Activated naive CD8-positive, alpha-beta T cell (primary cell): ENCODE data around the gene PCSK7.
"Not testable (repeated sequence)": the region's sequence is repeated elsewhere in the genome, so short reads cannot be mapped to it uniquely, and the experiment has no call there.

Experiments
- H3K27ac Mint-ChIP-seq: one replicate; pipeline ENCODE4 v1.8.0; 2021; ENCODE audit warnings: mixed read lengths
- H3K27me3 Mint-ChIP-seq: one replicate; pipeline ENCODE4 v1.8.0; 2021; ENCODE audit warnings: mixed read lengths
- H3K36me3 Mint-ChIP-seq: one replicate; pipeline ENCODE4 v1.8.0; 2021; ENCODE audit warnings: mixed read lengths
- H3K4me1 Mint-ChIP-seq: one replicate; pipeline ENCODE4 v1.8.0; 2021; ENCODE audit warnings: low read depth, mixed read lengths
- H3K4me3 Mint-ChIP-seq: one replicate; pipeline ENCODE4 v1.8.0; 2021; ENCODE audit warnings: mild to moderate bottlenecking, mixed read lengths
- H3K9me3 Mint-ChIP-seq: one replicate; pipeline ENCODE4 v1.8.0; 2021; ENCODE audit warnings: low read depth, mixed read lengths

The PCSK7 gene

DNA sequence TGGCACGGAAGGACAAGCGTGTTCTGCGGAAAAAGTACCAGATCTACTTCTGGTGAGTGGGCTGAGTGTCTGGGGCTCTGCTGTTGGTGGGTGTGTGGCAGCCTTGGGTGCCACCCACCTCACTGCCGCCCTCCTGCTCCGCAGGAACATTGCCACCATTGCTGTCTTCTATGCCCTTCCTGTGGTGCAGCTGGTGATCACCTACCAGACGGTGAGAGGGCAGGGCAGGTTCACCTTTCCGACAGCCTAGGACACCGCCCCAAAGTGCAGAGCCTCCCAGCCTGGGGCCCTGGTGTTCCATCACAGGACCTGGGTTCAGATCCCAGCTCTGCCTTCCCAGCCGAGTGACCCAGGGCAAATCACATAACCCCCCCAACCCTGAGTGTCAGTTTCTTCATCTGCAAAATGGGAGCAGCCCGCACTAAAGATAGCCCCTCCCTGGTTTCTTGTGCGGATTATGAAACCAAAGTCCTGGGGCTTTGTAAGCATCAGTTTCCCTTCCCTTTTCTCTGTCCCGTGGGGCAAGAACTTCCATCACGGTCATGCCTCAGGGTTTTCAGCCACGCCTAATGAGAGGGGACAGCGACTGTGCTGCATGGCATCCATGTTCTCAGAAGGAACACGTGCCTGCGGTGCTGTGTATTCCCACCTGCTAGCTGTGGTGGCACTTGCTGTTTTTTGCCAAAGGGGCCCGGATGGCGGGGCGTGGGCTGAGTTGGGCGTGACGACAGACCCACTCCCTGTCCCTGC lies 42.5 kb downstream of the PCSK7 start:
- H3K4me1 Mint-ChIP-seq: no peaks in the 10 kb centered on the region
- no peak overlapping the region for H3K4me3 Mint-ChIP-seq
- no peaks in the 10 kb centered on the region for H3K9me3 Mint-ChIP-seq
- peak overlapping the region; percentile 50 for H3K27ac Mint-ChIP-seq
- H3K27me3 Mint-ChIP-seq: no peaks in the 10 kb centered on the region
- H3K36me3 Mint-ChIP-seq: no peaks in the 10 kb centered on the region

DNA sequence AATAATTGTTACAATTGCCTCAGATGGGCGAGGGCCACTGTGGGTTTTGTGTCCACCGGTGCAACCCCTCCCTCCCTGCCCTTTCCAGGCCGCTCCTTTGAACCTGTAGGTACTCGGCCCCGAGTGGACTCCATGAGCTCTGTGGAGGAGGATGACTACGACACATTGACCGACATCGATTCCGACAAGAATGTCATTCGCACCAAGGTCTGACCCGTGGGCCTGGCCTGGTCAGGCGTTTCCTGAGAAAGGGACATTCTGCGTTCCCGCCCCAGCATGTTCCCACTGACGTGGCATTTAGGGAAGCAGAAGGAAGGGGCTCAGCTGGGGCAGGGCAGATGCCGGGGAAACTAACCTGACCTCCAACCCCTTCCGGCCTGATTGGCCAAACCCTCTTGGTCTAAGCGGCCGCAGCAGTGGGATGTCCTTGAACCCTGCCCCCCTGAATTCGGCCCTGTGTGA lies 43.2 kb downstream of the PCSK7 start:
- H3K36me3 Mint-ChIP-seq: no peaks in the 10 kb centered on the region
- H3K4me3 Mint-ChIP-seq: no peak overlapping the region
- no peaks in the 10 kb centered on the region for H3K4me1 Mint-ChIP-seq
- no peaks in the 10 kb centered on the region for H3K9me3 Mint-ChIP-seq
- H3K27ac Mint-ChIP-seq: no peak overlapping the region
- no peaks in the 10 kb centered on the region for H3K27me3 Mint-ChIP-seq

GRCh38 chr11:117187799-117188481 lies 43.9 kb downstream of the PCSK7 start:
- Mint-ChIP-seq H3K9me3 (no peaks in the 10 kb centered on the region), H3K27me3 (no peaks in the 10 kb centered on the region), H3K27ac (no peak overlapping the region), H3K36me3 (no peaks in the 10 kb centered on the region), H3K4me1 (no peaks in the 10 kb centered on the region), H3K4me3 (no peak overlapping the region)

DNA sequence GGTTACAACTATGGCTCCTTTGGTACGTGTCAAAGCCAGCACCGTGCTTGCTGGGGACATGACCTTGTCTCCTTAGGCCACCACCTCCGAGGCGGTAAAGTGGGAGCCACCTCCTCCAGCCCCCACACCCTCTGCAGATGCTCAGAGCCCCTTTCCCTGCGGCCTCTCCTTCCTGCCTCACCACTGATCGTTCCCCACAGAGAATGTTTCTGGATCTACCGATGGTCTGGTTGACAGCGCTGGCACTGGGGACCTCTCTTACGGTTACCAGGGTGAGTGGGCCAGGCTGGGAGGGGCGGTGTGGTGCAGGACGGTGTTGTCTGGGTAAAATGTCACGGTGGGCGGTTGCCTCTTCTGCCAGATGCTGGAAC lies 44.5 kb downstream of the PCSK7 start:
- Mint-ChIP-seq H3K27me3 (no peaks in the 10 kb centered on the region), H3K4me1 (no peaks in the 10 kb centered on the region), H3K9me3 (no peaks in the 10 kb centered on the region), H3K36me3 (no peaks in the 10 kb centered on the region), H3K27ac (no peak overlapping the region), H3K4me3 (no peak overlapping the region)

DNA sequence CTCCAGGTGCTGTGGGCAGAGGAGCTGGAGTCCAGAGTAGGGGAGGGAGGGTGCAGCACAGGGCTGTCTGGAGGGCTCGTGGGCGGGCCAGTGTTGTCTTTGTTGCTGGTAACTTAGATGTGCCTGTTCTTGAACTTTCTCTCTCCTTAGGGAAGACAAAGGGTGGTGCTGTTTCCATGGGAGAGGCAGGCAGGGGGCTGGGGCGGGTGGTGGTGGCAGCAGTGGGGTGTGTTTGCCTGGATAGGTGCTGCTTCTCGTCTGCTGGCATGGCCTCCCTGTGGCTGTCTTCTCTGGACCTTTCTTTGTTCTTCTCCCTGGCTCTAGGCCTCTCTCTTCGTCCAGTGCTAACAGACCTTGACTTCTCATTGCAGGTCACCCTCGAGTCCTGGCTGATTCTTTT lies 44.9 kb downstream of the PCSK7 start:
- H3K36me3 Mint-ChIP-seq: no peaks in the 10 kb centered on the region
- H3K9me3 Mint-ChIP-seq: no peaks in the 10 kb centered on the region
- no peak overlapping the region for H3K4me3 Mint-ChIP-seq
- H3K4me1 Mint-ChIP-seq: no peaks in the 10 kb centered on the region
- H3K27me3 Mint-ChIP-seq: no peaks in the 10 kb centered on the region
- no peak overlapping the region for H3K27ac Mint-ChIP-seq

DNA sequence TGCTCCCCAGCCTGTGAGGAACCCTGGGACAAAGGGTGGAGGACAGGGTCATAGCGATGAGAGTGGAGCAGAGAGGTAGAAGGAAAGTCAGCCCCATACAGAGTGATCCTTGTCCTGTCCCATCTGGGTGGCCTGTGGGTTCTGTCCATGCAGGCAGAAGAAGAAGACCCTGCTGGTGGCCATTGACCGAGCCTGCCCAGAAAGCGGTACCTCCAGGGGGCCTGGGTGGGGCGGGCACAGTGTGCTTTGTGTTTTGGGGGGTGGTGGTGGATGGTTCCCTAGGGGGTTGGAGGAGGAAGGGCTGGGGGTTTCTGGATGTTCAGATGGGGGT lies 45.5 kb downstream of the PCSK7 start:
- H3K27ac Mint-ChIP-seq: no peak overlapping the region
- no peaks in the 10 kb centered on the region for H3K27me3 Mint-ChIP-seq
- no peak overlapping the region for H3K4me3 Mint-ChIP-seq
- H3K36me3 Mint-ChIP-seq: no peaks in the 10 kb centered on the region
- H3K4me1 Mint-ChIP-seq: no peaks in the 10 kb centered on the region
- no peaks in the 10 kb centered on the region for H3K9me3 Mint-ChIP-seq

DNA sequence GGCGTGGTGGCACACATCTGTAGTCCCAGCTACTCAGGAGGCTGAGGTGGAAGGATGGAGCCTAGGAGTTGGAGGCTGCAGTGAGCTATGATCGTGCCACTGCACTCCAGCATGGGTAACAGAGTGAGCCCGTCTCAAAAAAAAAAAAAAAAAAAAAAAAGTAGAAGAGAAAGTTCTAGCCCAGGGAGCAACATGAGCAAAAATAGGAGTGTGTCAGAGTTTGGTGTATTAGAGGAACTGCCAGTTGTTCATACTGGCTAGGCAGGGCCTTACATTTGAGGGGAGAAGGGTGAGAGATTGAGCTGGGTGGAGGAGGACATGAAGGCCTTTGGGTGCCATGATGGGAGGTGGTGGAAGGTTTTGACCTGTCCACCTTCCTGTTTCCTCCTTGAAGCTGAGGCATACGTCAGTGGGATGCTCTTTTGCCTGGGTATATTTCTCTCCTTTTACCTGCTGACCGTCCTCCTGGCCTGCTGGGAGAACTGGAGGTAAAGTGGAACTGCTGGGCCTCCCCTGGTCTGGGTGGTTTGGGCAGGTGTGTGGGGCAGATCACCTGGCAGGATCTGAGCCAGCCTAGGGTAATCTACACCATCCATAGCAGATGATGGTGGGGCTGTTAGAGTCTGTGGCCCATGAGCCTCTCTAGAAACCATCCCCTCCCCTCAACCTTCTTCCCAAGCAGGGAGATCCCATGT lies 46.0 kb downstream of the PCSK7 start:
- Mint-ChIP-seq H3K36me3 (no peaks in the 10 kb centered on the region), H3K9me3 (no peaks in the 10 kb centered on the region), H3K27ac (no peak overlapping the region), H3K27me3 (no peaks in the 10 kb centered on the region), H3K4me3 (no peak overlapping the region), H3K4me1 (peaks cover 3% of the 10 kb centered on the region)

- no peak overlapping the region for H3K4me3 Mint-ChIP-seq
- no peaks in the 10 kb centered on the region for H3K27me3 Mint-ChIP-seq
- H3K27ac Mint-ChIP-seq: no peak overlapping the region
- peaks cover 15% of the 10 kb centered on the region for H3K4me1 Mint-ChIP-seq
- no peaks in the 10 kb centered on the region for H3K9me3 Mint-ChIP-seq
- H3K36me3 Mint-ChIP-seq: peaks cover 2% of the 10 kb centered on the region
Measured at GRCh38 chr11:117183724-117184349, 48.0 kb downstream of the PCSK7 start.

DNA sequence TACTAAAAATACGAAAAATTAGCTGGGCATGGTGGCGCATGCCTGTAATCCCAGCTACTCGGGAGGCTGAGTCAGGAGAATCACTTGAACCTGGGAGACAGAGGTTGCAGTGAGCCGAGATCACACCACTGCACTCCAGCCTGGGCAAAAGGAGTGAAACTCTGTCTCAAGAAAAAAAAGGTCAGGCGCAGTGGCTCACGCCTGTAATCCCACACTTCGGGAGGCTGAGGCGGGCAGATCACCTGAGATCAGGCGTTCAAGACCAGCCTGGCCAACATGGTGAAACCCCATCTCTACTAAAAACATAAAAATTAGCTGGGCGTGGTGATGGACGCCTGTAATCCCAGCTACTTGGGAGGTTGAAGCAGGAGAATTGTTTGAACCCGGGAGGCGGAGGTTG lies 48.7 kb downstream of the PCSK7 start:
- not testable (repeated sequence) for H3K9me3 Mint-ChIP-seq, H3K27ac Mint-ChIP-seq, H3K4me3 Mint-ChIP-seq, H3K27me3 Mint-ChIP-seq, H3K36me3 Mint-ChIP-seq
- H3K4me1 Mint-ChIP-seq: peaks cover 19% of the 10 kb centered on the region

DNA sequence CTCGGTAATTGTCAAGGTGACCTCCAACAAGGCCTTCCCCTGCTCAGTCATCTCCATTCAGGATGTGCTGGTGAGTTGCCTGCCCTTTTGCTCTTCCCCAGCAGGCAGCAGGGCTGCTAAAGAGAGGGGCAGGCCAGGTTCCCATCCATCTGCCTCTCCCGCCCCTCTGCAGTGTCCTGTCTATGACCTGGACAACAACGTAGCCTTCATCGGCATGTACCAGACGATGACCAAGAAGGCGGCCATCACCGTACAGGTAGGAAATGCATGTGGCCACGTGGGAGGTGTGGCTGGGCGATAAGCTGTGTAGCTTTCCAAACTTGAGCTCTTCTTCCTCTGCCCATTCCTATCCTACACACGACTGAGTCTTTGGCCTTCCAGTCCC lies 49.3 kb downstream of the PCSK7 start:
- H3K4me1 Mint-ChIP-seq: peaks cover 25% of the 10 kb centered on the region
- H3K4me3 Mint-ChIP-seq: no peak overlapping the region
- peaks cover 2% of the 10 kb centered on the region for H3K36me3 Mint-ChIP-seq
- no peak overlapping the region for H3K27ac Mint-ChIP-seq
- no peaks in the 10 kb centered on the region for H3K27me3 Mint-ChIP-seq
- H3K9me3 Mint-ChIP-seq: no peaks in the 10 kb centered on the region

DNA sequence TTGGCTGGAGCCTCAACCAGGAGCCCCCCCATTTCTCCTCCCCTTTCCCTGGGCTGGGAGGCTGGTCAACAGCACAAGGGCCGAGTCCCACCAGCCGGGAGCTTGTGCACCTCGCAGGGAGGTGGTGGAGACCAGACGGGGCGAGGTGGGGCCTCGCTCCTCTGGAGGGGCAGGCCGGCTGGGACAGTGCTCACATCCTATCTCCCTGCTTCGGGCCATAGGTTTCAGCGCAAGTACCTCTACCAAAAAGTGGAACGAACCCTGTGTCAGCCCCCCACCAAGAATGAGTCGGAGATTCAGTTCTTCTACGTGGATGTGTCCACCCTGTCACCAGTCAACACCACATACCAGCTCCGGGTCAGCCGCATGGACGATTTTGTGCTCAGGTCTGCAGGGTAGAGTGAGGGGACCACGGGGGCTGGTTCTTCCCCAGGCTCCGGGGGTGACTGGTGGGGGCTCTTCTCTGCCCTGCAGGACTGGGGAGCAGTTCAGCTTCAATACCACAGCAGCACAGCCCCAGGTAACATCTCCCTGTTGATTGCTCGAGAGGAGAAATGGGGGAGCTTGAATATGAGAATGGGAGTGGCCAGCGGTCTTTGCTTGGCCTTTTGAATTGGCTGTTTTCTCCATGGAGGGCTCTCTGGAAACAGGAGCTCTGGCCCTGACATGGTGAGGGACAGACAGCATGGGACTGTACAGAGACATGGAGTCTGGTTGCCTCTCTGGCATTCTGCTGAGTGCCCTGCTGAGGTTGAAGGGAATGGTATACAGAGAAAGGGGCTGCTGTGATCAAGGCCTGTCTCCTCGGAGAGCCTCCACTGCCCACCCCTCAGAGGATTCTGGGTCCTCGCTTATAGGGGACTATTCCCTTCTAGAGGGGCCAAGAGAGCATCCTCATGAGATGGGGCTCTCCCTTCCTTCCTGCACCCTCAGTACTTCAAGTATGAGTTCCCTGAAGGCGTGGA lies 50.0 kb downstream of the PCSK7 start:
- H3K27me3 Mint-ChIP-seq: no peaks in the 10 kb centered on the region
- peaks cover 25% of the 10 kb centered on the region for H3K4me1 Mint-ChIP-seq
- no peak overlapping the region for H3K27ac Mint-ChIP-seq
- H3K9me3 Mint-ChIP-seq: no peaks in the 10 kb centered on the region
- H3K36me3 Mint-ChIP-seq: peaks cover 2% of the 10 kb centered on the region
- no peak overlapping the region for H3K4me3 Mint-ChIP-seq

DNA sequence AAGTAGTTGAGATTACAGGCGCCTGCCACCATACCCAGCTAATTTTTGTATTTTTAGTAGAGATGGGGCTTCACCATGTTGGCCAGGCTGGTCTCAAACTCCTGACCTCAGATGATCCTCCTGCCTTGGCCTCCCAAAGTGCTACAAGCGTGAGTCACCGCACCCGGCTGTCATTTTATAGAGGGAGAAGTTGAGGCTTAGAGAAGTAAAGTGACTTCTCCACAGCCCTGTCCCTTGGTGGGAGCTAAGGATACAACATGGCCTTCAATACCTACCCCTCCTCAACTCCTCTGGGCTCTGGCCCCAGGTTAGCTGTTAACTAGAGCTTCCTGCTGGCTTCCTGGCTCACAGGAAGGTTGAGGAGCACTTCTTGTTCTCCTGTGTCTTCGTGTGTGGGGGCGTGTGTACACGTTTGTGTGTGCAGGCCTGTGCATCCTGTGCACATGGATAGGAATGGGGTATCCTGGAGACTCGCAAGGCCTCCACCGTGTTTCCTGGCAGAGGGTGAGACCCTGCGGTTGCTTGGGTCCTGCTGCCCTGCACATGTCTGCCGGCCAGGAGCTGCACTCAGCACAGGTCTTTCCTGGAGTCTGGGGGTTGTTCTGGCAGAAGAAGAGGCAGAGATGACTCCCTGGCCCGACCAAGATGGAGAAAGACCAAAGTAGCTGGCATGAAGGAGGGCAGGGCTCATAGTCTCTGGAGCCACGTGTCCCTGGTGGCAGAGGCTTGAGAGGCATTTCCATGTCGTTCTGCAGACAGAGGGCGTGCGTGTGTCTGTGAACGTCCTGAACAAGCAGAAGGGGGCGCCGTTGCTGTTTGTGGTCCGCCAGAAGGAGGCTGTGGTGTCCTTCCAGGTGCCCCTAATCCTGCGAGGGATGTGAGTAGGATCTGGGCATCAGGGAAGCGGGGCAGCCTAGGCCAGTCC lies 51.0 kb downstream of the PCSK7 start:
- peak overlapping the region; percentile 92 for H3K4me3 Mint-ChIP-seq
- peaks cover 25% of the 10 kb centered on the region for H3K4me1 Mint-ChIP-seq
- H3K36me3 Mint-ChIP-seq: peaks cover 2% of the 10 kb centered on the region
- H3K27me3 Mint-ChIP-seq: no peaks in the 10 kb centered on the region
- no peaks in the 10 kb centered on the region for H3K9me3 Mint-ChIP-seq
- H3K27ac Mint-ChIP-seq: peak overlapping the region; percentile 68

- peaks cover 25% of the 10 kb centered on the region for H3K4me1 Mint-ChIP-seq
- H3K4me3 Mint-ChIP-seq: peak overlapping the region; percentile 92
- no peaks in the 10 kb centered on the region for H3K9me3 Mint-ChIP-seq
- H3K27ac Mint-ChIP-seq: no peak overlapping the region
- H3K36me3 Mint-ChIP-seq: peaks cover 2% of the 10 kb centered on the region
- H3K27me3 Mint-ChIP-seq: no peaks in the 10 kb centered on the region
Measured at GRCh38 chr11:117180020-117180419, 51.9 kb downstream of the PCSK7 start.
